ENCODE measurements around the gene ATAD1. TPM values are rescaled to one million over a fixed set of nuclear protein-coding genes. Genes with fewer than 3 reads are reported as not detected.

ATAD1 gene
- total and polyA plus RNA-seq, 9 of the 15 experiments (the other 6 are each of a cell fraction or from before 2014, with no cell fraction given), result 11.3 to 33.8 (median 27.3) TPM

- TF ChIP-seq ZBTB43 (CRISPR knock-in tag; IDR thresholded peaks at IDR 0.05) (no peak), PHB (CRISPR knock-in tag; IDR thresholded peaks at IDR 0.05) (no peak), DDX20 (tag; IDR thresholded peaks at IDR 0.05; ENCODE audit: low read depth) (no peak), HMBOX1 (IDR thresholded peaks at IDR 0.05) (peak; percentile 46), BRCA1 (IDR thresholded peaks at IDR 0.05) (no peak), BRCA1 (CRISPR knock-in tag; IDR thresholded peaks at IDR 0.05) (no peak), DPF2 (IDR thresholded peaks at IDR 0.05) (peak; percentile 35; the same call in 1 of the 2 replicates), ARID4B (CRISPR knock-in tag; IDR thresholded peaks at IDR 0.05) (no peak), CEBPG (CRISPR knock-in tag; IDR thresholded peaks at IDR 0.05) (no peak), CEBPG (tag; conservative IDR thresholded peaks at IDR 0.05 in 1 of 2, IDR thresholded peaks at IDR 0.05 in 1 of 2) (peak in 1 of 2 experiments; percentile 43; a peak in 1 of 4 replicates), U2AF1 (optimal IDR thresholded peaks at IDR 0.05; ENCODE audit: low read depth, low read length) (no peak), ATF3 (IDR thresholded peaks at IDR 0.05) (peak; percentile 86), ATF3 (CRISPR knock-in tag; conservative IDR thresholded peaks at IDR 0.05) (no peak), ZNF253 (CRISPR knock-in tag; conservative IDR thresholded peaks at IDR 0.05) (no peak), JUN (IDR thresholded peaks at IDR 0.05; ENCODE audit: borderline replicate concordance, low read depth, low read length) (peak; percentile 61), JUN (CRISPR knock-in tag; IDR thresholded peaks at IDR 0.05; ENCODE audit: borderline replicate concordance) (no peak), ARID1B (IDR thresholded peaks at IDR 0.05) (peak; percentile 38; the same call in 1 of the 2 replicates), ZNF41 (CRISPR knock-in tag; conservative IDR thresholded peaks at IDR 0.05) (no peak), TAL1 (IDR thresholded peaks at IDR 0.05) (no peak), FOSL1 (tag; conservative IDR thresholded peaks at IDR 0.05) (peak; percentile 83)
Measured at GRCh38 chr10:87761892-87762291, 56.1 kb downstream of the ATAD1 start (continued).
